Measurements from ENCODE around the gene ATP1B3. TPM values are rescaled to one million over a fixed set of nuclear protein-coding genes. Genes with fewer than 3 reads are reported as not detected.
A peak's percentile ranks its signal among the peaks of the same experiment; 100 is the strongest.
"Not testable (repeated sequence)": the region's sequence is repeated elsewhere in the genome, so short reads cannot be mapped to it uniquely, and the experiment has no call there.

ATP1B3 gene
- total and polyA plus RNA-seq, 2 experiments from 2014 or later: 123 to 316 TPM

DNA sequence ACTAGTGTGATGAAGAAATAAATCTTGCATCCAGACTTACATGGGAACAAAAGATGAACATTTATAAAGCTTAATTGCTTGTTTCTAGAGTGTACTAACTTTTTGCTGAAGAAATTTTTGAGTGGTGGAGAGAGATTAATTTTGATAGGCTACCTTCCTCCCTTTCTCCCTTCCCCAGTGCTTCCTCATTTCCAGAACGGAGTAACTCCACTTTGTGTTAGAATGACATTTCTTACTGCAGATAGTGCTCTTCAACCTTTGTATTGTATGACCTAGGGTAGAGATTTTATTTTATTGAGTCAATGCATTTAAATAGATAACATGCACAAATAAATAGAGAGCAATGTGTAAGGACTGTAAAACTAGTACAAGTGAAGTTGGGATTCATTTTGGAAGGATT is 1.9 kb downstream of the ATP1B3 start:
- H3K9me3 ChIP-seq (ENCODE audit: low read depth): no peaks in the 10 kb centered on the region
- H3K36me3 ChIP-seq (replicated peaks; ENCODE audit: insufficient read depth, low read depth): no peaks in the 10 kb centered on the region
- H3K4me1 ChIP-seq (ENCODE audit: insufficient read depth): peaks cover 4% of the 10 kb centered on the region
- TF ChIP-seq, protein P1, sequence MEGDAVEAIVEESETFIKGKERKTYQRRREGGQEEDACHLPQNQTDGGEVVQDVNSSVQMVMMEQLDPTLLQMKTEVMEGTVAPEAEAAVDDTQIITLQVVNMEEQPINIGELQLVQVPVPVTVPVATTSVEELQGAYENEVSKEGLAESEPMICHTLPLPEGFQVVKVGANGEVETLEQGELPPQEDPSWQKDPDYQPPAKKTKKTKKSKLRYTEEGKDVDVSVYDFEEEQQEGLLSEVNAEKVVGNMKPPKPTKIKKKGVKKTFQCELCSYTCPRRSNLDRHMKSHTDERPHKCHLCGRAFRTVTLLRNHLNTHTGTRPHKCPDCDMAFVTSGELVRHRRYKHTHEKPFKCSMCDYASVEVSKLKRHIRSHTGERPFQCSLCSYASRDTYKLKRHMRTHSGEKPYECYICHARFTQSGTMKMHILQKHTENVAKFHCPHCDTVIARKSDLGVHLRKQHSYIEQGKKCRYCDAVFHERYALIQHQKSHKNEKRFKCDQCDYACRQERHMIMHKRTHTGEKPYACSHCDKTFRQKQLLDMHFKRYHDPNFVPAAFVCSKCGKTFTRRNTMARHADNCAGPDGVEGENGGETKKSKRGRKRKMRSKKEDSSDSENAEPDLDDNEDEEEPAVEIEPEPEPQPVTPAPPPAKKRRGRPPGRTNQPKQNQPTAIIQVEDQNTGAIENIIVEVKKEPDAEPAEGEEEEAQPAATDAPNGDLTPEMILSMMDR (IDR thresholded peaks at IDR 0.05; ENCODE audit: poor library complexity): no peak
- TF ChIP-seq EZH2phosphoT487 (IDR thresholded peaks at IDR 0.05; ENCODE audit: low read depth, severe bottlenecking, unreplicated experiment) (no peak), EZH2 (IDR thresholded peaks at IDR 0.05; ENCODE audit: borderline replicate concordance) (no peak)
- H3K9me2 ChIP-seq (replicated peaks; ENCODE audit: insufficient read depth): no peaks in the 10 kb centered on the region
- H3K4me3 ChIP-seq: peak overlapping the region; percentile 68
- peak overlapping the region; percentile 100 for H3K27ac ChIP-seq
- DNase-seq (ENCODE audit: low spot score): no peak
- peaks cover 23% of the 10 kb centered on the region for H4K20me1 ChIP-seq (ENCODE audit: insufficient read depth, poor library complexity, severe bottlenecking)
- no peak overlapping the region for H2AFZ ChIP-seq
- peak overlapping the region; percentile 78 for H3K4me2 ChIP-seq
- no peaks in the 10 kb centered on the region for H3K27me3 ChIP-seq
- peaks cover 61% of the 10 kb centered on the region for H3K79me2 ChIP-seq
- WGBS (ENCODE audit: low lambda C conversion rate, missing lambda C conversion rate): 0% methylated on average over 1 of the region's 1 CpG

DNA sequence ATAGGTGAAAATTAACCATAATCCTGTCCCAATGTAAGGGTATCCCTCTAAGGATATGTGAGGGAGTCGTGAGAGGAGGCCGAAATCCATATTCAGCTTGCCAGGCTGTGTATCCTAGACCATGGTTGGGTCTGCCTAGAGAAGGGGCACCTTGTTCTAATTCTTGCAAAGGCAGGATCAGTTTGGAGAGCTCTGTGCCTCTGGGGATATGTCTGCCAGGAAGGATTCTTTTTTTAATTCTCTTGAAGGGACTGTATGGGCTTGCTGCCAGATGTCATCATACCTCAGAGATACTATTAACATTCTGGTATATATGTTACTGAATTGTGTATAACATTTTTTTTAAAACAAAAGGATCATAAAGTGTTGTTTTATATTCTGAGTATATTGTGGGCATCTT is 2.4 kb downstream of the ATP1B3 start:
- Histone ChIP-seq H3K27ac (peak overlapping the region; percentile 100), H2AFZ (no peak overlapping the region), H4K20me1 (ENCODE audit: insufficient read depth, poor library complexity, severe bottlenecking) (peaks cover 25% of the 10 kb centered on the region), H3K9me2 (replicated peaks; ENCODE audit: insufficient read depth) (no peaks in the 10 kb centered on the region), H3K9me3 (ENCODE audit: low read depth) (no peaks in the 10 kb centered on the region), H3K36me3 (replicated peaks; ENCODE audit: insufficient read depth, low read depth) (no peaks in the 10 kb centered on the region), H3K4me3 (peak overlapping the region; percentile 68), H3K27me3 (no peaks in the 10 kb centered on the region), H3K4me2 (peak overlapping the region; percentile 78), H3K4me1 (ENCODE audit: insufficient read depth) (peaks cover 4% of the 10 kb centered on the region), H3K79me2 (peaks cover 66% of the 10 kb centered on the region)
- DNase-seq (ENCODE audit: low spot score): peak; percentile 10
- whole genome bisulfite sequencing (ENCODE audit: low lambda C conversion rate, missing lambda C conversion rate): 74% methylated on average over 2 of the region's 2 CpGs
- TF ChIP-seq EZH2 (IDR thresholded peaks at IDR 0.05; ENCODE audit: borderline replicate concordance) (no peak), EZH2phosphoT487 (IDR thresholded peaks at IDR 0.05; ENCODE audit: low read depth, severe bottlenecking, unreplicated experiment) (no peak)
- TF ChIP-seq, protein P1 (IDR thresholded peaks at IDR 0.05; ENCODE audit: poor library complexity): no peak

DNA sequence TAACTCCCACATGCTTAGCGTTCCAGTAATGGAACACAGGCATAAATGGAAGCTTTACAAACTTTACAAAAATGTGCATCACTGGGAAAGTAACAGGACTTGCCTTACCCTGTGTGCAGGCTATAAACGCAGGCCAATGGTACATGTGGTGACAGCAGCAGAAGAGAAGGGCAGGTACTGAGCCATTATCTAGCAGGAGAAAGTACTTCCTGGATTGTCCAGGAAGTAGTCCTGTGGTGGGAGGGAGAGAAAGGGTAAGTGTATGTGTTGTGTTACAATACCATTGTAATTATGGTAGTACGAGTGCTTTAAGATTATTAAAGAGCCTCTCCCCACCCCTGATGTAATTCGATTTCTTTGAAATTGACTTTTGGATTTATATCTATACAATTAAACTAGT is 5.3 kb downstream of the ATP1B3 start:
- H3K79me2 ChIP-seq: peaks cover 95% of the 10 kb centered on the region
- TF ChIP-seq EZH2phosphoT487 (IDR thresholded peaks at IDR 0.05; ENCODE audit: low read depth, severe bottlenecking, unreplicated experiment) (no peak), EZH2 (IDR thresholded peaks at IDR 0.05; ENCODE audit: borderline replicate concordance) (no peak)
- TF ChIP-seq, protein P1 (IDR thresholded peaks at IDR 0.05; ENCODE audit: poor library complexity): no peak
- H3K9me2 ChIP-seq (replicated peaks; ENCODE audit: insufficient read depth): no peaks in the 10 kb centered on the region
- H3K36me3 ChIP-seq (replicated peaks; ENCODE audit: insufficient read depth, low read depth): no peaks in the 10 kb centered on the region
- no peak overlapping the region for H3K4me2 ChIP-seq
- no peak overlapping the region for H3K27ac ChIP-seq
- no peaks in the 10 kb centered on the region for H3K27me3 ChIP-seq
- H4K20me1 ChIP-seq (ENCODE audit: insufficient read depth, poor library complexity, severe bottlenecking): peaks cover 28% of the 10 kb centered on the region
- no peak for DNase-seq (ENCODE audit: low spot score)
- peaks cover 4% of the 10 kb centered on the region for H3K4me1 ChIP-seq (ENCODE audit: insufficient read depth)
- H2AFZ ChIP-seq: no peak overlapping the region
- H3K9me3 ChIP-seq (ENCODE audit: low read depth): no peaks in the 10 kb centered on the region
- 98% methylated on average over 4 of the region's 4 CpGs for WGBS (ENCODE audit: low lambda C conversion rate, missing lambda C conversion rate)
- no peak overlapping the region for H3K4me3 ChIP-seq

DNA sequence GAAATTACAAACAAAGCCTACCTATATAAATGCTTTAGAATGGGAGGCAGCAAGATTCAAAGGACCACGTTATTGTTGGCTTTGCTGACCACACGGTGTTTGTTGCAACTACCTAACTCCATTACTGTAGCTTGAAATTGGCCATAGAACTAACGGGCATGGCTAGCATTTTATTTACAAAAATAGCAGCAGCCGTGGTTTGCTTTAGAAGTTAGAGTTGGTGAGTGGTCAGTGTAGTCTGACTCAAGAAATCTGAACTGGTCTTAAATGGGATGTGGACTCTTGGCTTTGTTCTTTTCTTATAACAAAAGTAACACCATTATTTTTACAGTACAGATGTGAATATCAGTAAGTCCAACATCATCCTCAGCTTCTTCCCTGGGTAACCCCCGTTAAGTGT is 10.6 kb downstream of the ATP1B3 start:
- peaks cover 96% of the 10 kb centered on the region for H3K79me2 ChIP-seq
- H2AFZ ChIP-seq: no peak overlapping the region
- no peak overlapping the region for H3K4me2 ChIP-seq
- no peak for DNase-seq (ENCODE audit: low spot score)
- peaks cover 6% of the 10 kb centered on the region for H4K20me1 ChIP-seq (ENCODE audit: insufficient read depth, poor library complexity, severe bottlenecking)
- H3K9me2 ChIP-seq (replicated peaks; ENCODE audit: insufficient read depth): no peaks in the 10 kb centered on the region
- WGBS (ENCODE audit: low lambda C conversion rate, missing lambda C conversion rate): 96% methylated on average over 5 of the region's 5 CpGs
- no peaks in the 10 kb centered on the region for H3K27me3 ChIP-seq
- no peaks in the 10 kb centered on the region for H3K36me3 ChIP-seq (replicated peaks; ENCODE audit: insufficient read depth, low read depth)
- H3K9me3 ChIP-seq (ENCODE audit: low read depth): no peaks in the 10 kb centered on the region
- no peak overlapping the region for H3K4me3 ChIP-seq
- H3K4me1 ChIP-seq (ENCODE audit: insufficient read depth): no peaks in the 10 kb centered on the region
- no peak overlapping the region for H3K27ac ChIP-seq
- TF ChIP-seq EZH2phosphoT487 (IDR thresholded peaks at IDR 0.05; ENCODE audit: low read depth, severe bottlenecking, unreplicated experiment): no peak
- TF ChIP-seq EZH2 (IDR thresholded peaks at IDR 0.05; ENCODE audit: borderline replicate concordance): no peak
- TF ChIP-seq, protein P1 (IDR thresholded peaks at IDR 0.05; ENCODE audit: poor library complexity): no peak

DNA sequence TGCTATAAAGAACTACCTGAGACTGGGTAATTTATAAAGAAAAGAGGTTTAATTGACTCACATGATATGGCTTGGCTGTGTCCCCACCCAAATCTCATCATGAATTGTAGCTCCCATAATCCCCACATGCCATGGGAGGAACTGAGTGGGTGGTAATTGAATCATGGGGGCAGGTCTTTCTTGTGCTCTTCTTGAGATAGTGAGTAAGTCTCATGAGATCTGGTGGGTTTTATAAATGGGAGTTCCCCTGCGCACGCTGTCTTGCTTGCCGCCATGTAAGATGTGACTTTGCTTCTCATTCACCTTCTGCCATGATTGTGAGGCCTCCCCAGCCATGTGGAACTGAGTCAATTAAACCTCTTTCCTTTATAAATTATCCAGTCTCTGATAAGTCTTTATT is 12.1 kb downstream of the ATP1B3 start:
- not testable (repeated sequence) for H3K4me1 ChIP-seq (ENCODE audit: insufficient read depth); H3K27me3 ChIP-seq; H2AFZ ChIP-seq; H4K20me1 ChIP-seq (ENCODE audit: insufficient read depth, poor library complexity, severe bottlenecking); H3K36me3 ChIP-seq (replicated peaks; ENCODE audit: insufficient read depth, low read depth); H3K27ac ChIP-seq; H3K4me3 ChIP-seq; H3K9me2 ChIP-seq (replicated peaks; ENCODE audit: insufficient read depth); H3K4me2 ChIP-seq; DNase-seq (ENCODE audit: low spot score); H3K9me3 ChIP-seq (ENCODE audit: low read depth)
- H3K79me2 ChIP-seq: peaks cover 96% of the 10 kb centered on the region
- WGBS (ENCODE audit: low lambda C conversion rate, missing lambda C conversion rate): 98% methylated on average over 3 of the region's 3 CpGs

Measured in hepatocyte (in vitro differentiated cells).